Activated CD4-positive, alpha-beta T cell treated with anti-CD3 and anti-CD28 coated beads, Interleukin-2, Interleukin-6, amounts not matched to agents 100 ng/mL and 50 ng/mL, durations not matched to agents 16 hours and 8 hours (primary cell): ENCODE results near the gene MAN2B1.
A peak's percentile ranks its signal among the peaks of the same experiment; 100 is the strongest.

Experiments
- DNase-seq: peaks from one replicate; pipeline ENCODE4 v3.0.0-alpha.2; 2020

MAN2B1 gene

DNA sequence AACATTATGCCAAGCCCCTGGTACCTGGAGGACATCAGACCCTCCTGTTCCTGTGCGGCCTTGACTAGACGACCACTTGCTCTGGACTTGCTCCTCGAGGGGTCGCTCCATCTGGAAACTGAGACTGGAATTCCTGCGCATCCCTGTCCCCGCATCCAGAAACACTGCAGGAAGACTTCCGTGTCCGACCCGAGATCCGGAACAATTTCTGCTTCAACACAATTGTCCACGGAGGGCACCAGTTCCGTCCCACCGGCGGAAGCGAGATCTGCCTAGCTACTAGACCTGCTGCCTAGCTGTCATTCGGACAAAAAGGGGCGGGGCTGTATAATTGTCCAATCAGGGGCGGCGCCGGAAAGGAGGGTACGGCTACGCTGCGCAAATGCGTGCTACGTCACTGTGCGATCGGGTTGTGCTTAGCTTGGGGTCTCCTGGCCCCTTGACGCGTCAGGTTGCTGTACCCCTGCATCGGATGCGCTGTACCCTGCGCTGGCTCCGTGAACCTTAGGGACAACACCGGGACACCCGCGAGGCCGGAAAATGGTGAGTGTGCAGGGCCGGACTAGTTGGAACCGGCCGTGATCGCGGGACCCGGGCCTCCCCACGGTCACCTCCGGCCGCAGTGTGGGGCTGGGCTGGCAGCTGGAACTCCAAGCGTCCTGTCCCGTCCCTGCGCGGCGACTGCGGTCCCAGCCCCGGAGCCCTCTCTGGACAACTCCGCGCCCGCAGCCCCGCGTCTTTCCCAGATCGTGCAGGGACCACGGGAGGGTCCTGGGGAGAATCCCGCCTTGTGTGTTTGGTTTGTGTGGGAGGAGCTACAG, 55.8 kb downstream of the MAN2B1 start, which contains the start of the genes ZNF490 and ZNF791:
ZNF490 (minus strand) TSS at position 274 of the 821 bp plus-strand sequence; CDS start at position 141, 133 bp downstream.
ZNF791 (plus strand) TSS at position 381 of the 821 bp plus-strand sequence; CDS start at position 541, 160 bp downstream.
- DNase-seq, result peak; percentile 99

DNA sequence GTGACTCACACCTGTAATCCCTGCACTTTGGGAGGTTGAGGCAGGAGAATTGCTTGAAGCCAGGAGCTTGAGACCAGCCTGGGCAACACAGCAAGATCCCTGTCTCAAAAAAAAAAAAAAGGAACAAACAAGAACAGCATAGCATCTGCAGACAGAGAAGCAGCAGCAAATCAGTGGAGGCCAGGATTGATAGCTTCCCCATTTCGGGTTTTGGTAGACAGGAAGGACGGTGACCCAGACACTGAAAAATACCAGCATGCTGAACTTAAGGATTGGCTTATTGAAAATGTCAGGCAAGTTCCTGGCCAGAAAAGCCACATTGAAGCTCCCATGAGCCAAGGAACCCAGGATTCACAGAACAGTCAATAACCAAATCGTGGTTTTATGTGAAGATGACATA, 58.9 kb downstream of the MAN2B1 start:
- DNase-seq, result no peak

DNA sequence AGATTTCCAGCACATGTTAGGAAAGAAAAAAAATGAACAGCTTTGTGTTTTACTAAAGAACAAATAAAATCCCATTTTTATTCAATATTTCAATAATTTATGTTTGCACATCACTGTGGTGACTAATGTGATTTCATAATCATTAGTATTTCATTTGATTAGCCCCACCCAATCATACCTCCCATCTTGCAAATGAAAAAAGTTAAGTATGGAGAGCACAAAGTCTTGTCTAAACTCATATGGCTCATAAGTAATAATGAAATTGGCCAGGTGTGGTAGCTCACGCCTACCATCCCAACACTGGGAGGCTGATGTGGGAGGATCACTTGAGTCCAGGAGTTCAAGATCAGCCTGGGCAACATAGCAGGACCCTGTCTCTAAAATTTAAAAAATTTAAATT, 59.7 kb downstream of the MAN2B1 start:
- DNase-seq, result no peak

DNA sequence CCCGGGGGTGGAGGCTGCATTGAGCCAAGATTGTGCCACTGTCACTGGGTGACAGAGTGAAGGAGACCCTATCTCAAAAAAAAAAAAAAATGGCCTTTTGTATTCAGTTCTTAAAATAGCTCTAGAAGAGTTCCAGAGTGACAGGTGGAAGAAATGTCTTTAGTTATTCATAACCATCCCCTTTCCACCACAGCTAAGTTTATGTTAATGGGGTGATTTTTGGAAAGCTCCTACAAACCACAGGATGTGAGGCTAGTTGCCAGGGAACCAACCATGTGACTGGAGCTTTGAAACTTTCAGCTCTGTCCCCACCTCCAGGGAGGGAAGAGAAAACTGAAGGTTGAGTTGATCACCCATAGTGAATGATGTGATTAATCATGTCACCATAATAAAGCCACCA, 62.8 kb downstream of the MAN2B1 start:
- peak; percentile 45 for DNase-seq

DNA sequence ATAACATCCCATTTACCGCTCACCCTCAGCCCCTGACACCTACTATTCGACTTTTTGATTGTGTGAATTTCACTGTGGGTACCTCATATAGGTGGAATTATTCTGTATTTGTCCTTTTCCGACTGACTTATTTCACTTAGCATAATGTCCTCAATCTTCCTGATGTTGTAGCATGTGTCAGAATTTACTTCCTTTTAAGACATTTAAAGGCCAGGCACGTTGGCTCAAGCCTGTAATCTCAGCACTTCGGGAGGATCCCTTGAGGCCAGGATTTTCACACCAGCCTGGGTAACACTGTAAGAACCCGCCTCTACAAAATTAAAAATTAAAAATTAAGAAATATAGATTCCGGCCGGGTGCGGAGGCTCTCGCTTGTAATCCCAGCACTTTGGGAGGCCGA, 68.9 kb downstream of the MAN2B1 start:
- DNase-seq, result no peak

DNA sequence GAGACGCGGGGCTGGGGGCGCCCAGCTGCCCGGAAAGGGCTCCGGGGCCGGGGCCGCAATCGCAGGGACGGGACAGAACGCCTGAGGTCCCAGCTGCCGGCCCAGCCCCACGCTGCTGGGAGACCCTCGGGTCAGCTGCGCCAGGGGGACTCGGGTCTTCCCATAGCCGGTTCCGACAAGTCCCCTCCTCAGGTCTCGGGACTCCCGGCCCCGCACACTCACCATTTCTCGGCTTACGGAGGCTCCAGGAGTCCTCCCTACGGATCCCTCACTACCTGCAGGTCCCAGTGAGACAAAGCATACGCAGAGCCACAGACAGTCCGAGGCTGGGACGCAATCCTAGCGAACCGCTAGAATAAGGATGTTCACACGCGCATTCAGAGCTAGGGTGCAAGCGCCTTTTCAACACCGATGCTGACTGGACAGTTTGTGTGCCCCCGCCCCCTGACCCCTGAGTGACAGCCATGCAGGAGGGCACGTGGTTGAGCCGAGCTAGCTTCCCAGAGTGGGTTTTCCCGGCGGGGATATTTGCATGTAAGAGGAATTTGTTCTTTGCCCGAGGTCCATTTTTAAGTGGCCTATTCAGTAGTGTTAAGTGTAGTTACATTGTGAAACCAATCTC, 69.5 kb downstream of the MAN2B1 start:
- no peak for DNase-seq
